ENCODE results near the gene EMILIN1.

EMILIN1 gene

DNA sequence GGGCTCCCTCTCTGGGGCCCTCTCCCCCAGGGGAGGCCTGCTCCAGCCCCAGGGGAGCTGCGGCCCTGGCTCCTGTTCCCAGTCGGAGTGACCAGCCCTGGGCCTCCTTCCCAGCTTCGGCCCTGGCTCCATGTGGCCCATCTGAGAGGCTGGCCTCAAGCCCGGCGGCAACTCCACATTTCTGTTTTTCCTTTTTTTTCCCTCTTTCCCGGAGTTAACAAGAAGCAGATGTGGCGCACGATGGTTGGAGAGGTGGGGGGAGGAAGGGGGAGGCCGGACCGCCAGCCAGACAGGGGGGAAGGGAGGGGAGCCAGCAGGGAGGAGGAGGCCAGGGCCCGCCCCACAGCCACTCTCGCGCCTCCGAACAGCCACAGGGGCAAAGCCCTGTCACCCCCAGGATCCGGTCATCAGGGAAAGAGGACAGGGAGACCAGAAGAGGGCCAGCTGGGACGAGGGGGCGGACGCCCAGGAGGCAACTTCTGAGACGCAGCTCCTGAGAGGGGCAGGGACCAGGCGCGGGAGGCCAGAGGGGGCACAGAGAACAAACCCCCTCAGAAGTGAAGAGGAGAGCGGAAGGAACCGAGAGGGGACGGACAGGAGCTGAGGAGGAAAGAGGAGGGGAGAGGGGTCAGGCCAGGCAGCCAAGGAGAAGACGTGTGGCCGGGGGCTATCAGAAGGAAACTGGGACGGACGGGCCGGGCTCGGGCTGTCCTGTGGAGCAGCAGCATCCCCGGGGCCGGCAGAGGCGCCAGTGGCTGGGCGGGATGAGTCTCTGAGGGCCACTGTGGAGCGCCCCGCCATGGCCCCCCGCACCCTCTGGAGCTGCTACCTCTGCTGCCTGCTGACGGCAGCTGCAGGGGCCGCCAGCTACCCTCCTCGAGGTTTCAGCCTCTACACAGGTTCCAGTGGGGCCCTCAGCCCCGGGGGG lies at the start of gene EMILIN1:
Gene EMILIN1, plus strand, starts transcription at position 349 of the 928 bp plus-strand sequence. Its CDS starts 451 bp downstream, at position 800.
- in situ Hi-C loops (cut with MboI; ENCODE audit: low sequenced_read_pairs): no loop called here

GRCh38 chr2:27029051-27029450 lies 49.4 kb upstream of the EMILIN1 start:
- in situ Hi-C loops (cut with MboI; ENCODE audit: low sequenced_read_pairs): no loop called here

GRCh38 chr2:27032495-27033252 lies 45.7 kb upstream of the EMILIN1 start, which contains the start of gene TMEM214:
Gene TMEM214 (plus strand): TSS chr2:27032965. CDS start chr2:27033016, 51 bp downstream.
- in situ Hi-C loops (cut with MboI; ENCODE audit: low sequenced_read_pairs): no loop called here

DNA sequence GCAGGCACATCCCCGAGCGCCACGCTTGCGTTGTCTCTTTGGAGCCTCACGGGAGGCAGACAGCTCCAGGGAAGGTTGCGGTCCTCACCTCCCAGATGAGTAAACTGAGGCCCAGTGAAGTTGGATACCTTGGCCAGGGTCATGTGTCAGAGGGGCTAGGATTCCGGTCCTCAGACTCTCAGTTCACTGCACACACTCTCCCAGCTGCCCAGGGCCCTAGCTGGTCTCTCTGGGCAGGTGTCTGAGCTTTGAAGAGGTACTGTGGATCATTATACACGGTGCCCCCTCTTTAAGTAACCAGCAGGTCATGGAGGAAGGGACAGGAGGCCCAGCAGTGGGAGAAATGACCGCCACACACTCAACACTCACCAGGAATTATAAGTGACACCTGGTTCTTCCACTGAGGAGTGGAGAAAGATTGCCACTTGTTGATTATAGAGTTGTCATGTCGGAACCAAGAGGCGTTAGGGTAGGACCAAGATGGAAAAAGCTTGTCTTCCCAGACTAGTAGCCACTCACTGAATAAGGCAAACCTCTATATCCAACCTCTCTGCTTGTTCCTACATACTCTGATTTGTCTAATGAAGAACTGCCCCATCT lies 45.1 kb upstream of the EMILIN1 start:
- in situ Hi-C loops (cut with MboI; ENCODE audit: low sequenced_read_pairs): no loop called here

DNA sequence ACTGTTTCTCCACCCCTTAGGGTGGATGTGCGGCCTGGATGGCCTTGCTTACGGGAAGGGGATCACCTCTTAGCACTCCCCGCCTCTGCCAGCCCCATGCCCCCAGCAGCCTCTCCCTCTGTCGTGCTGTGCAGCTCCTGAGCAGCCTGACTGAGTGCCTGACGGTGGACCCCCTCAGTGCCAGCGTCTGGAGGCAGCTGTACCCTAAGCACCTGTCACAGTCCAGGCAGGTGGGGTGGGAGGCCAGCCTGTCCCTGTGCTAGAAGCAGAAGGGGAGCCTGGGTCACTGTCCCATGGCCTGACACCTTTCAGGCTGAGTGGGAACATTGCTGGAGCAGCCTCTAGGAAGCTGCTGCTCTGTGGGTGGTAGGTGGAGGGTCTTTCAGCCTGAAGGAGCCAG lies 40.4 kb upstream of the EMILIN1 start:
- in situ Hi-C loops (cut with MboI; ENCODE audit: low sequenced_read_pairs): no loop called here

- in situ Hi-C loops (cut with MboI; ENCODE audit: low sequenced_read_pairs): no loop called here
Observed at GRCh38 chr2:27038631-27039339, 39.6 kb upstream of the EMILIN1 start.

DNA sequence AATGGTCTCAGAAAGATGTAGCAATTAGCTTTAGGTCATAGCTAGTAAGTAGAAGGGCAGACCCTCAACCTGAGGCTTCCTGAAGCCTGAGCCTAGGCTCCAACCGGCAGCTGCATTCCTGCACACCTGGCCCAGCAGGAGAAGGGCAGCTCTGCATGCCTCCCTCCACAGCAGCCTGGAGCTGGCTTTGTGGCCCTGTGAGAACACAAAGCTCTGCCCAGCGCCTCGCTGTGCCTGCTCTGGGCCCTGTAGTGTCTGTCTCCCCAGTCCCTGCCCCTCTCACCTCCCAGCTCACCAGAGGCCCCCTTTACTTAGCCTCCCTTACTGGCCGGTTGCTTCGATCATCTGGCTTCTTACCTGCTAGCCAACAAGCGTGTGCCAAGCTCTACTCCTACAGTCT lies 39.0 kb upstream of the EMILIN1 start:
- in situ Hi-C loops (cut with MboI; ENCODE audit: low sequenced_read_pairs): no loop called here

- in situ Hi-C loops (cut with MboI; ENCODE audit: low sequenced_read_pairs): no loop called here
Observed at GRCh38 chr2:27039871-27040270, 38.5 kb upstream of the EMILIN1 start.

GRCh38 chr2:27040282-27040681 lies 38.1 kb upstream of the EMILIN1 start:
- in situ Hi-C loops (cut with MboI; ENCODE audit: low sequenced_read_pairs): no loop called here

- in situ Hi-C loops (cut with MboI; ENCODE audit: low sequenced_read_pairs): no loop called here
Observed at GRCh38 chr2:27041752-27042151, 36.7 kb upstream of the EMILIN1 start.

DNA sequence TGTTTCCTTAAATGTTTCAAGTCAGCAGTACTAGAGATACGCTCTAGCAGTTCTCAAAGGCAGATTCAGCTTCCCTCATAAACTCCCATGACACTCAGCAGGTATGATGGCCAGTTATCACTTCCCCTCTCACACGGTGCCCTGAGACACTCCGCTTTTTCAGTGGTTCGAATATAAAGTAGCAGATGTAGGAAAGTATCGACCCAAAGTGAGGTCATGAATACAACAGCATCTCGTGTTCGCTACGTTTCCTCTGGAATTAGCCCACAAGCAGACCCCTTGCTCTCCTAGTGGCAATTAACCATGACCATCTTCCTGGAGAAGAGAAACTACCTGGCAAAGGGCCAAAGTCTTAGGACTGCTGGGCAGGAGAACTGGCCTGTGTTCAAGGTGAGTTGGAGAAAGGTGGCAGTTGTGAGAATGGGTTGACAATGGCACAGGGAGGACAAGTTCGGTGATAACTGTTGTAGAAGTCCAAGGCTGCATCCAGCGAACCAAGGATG lies 36.2 kb upstream of the EMILIN1 start:
- in situ Hi-C loops (cut with MboI; ENCODE audit: low sequenced_read_pairs): no loop called here

GRCh38 chr2:27042985-27043634 lies 35.3 kb upstream of the EMILIN1 start:
- in situ Hi-C loops (cut with MboI; ENCODE audit: low sequenced_read_pairs): no loop called here

- in situ Hi-C loops (cut with MboI; ENCODE audit: low sequenced_read_pairs): no loop called here
Observed at GRCh38 chr2:27049422-27050280, 28.8 kb upstream of the EMILIN1 start.

- in situ Hi-C loops (cut with MboI; ENCODE audit: low sequenced_read_pairs): no loop called here
Observed at GRCh38 chr2:27050281-27050995, 28.0 kb upstream of the EMILIN1 start.

GRCh38 chr2:27050996-27051901 lies 27.2 kb upstream of the EMILIN1 start, which contains the start of gene AGBL5:
Gene AGBL5 (plus strand): TSS chr2:27051668. CDS start chr2:27052959, 1,291 bp downstream.
- in situ Hi-C loops (cut with MboI; ENCODE audit: low sequenced_read_pairs): no loop called here

DNA sequence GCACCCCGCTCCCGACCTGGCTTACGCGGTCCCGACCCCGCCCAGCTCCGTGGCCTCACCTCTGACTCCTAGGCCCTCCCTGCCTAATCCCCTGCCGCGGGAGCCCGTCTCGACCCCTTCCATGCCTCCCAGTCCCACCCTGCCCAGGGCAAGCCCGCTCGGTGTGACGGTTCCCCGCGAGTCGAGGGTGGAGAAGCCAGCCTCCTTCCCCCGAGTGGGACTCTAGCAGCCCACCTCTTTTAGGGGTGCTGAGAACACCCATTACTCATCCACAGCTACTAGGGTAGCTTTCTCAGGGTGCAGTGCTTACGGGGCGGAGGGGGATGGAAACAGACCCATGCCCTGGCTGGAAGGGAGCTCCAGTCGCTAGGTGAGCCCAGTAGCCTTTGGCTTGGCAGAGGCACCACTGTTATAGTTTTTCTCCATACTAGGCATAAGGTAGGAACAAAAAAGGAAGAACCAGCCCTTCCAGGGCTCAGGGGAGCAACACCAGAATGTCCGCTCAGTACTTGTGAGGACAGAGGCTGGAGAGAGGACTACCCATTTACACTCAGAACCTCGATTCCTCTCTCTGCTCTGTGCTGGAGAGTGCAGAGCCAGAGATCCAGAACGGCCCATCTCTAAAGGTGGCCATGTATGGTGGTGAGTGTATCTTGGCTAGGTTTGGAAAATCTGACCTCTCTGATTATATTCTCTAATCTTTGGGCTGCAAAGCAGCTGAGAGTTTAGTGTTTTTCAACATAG lies 26.3 kb upstream of the EMILIN1 start:
- in situ Hi-C loops (cut with MboI; ENCODE audit: low sequenced_read_pairs): no loop called here

DNA sequence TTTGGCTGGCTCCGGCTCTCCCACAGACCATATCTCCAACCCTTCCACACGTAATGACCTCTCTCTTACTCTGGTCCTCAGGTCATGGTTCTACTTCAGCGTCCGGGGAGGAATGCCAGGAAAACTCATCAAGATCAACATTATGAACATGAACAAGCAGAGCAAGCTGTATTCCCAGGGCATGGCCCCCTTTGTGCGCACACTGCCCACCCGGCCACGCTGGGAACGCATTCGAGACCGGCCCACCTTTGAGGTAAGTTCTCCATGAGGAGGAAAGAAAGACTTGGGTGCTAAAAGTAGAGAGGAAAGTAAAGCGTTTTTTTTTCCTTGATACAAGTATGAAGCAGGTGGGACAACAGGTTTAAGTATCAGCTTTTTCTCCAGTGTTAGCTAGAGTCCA lies 25.1 kb upstream of the EMILIN1 start:
- in situ Hi-C loops (cut with MboI; ENCODE audit: low sequenced_read_pairs): no loop called here

Measured in hTERT RPE-1 (cell line).